Neural cell (in vitro differentiated cells): ENCODE data around the gene EMILIN2.
"Not testable (repeated sequence)": the region's sequence is repeated elsewhere in the genome, so short reads cannot be mapped to it uniquely, and the experiment has no call there.

Experiments
- EP300 ChIP-seq: fragments of 450-650 bp; conservative IDR thresholded peaks from 2 replicates; pipeline ENCODE4 v1.6.1; 2014; ENCODE audit warnings: antibody characterized with exemption, mild to moderate bottlenecking, moderate library complexity; ENCODE audit not compliant: poor library complexity, severe bottlenecking
- EZH2 ChIP-seq: fragments of 200-600, 300-800 bp; shearing (Covaris generic), sonication (generic); IDR thresholded peaks from 2 replicates; pipeline ENCODE4 v1.6.1; 2014; ENCODE audit warnings: antibody characterized with exemption, low read length, borderline replicate concordance, mild to moderate bottlenecking; ENCODE audit not compliant: insufficient read depth, poor library complexity, severe bottlenecking
- MXI1 ChIP-seq: fragments of 450-650 bp; conservative IDR thresholded peaks from 2 replicates; pipeline ENCODE4 v1.6.1; 2014; ENCODE audit warnings: antibody characterized with exemption, mild to moderate bottlenecking; ENCODE audit not compliant: poor library complexity, severe bottlenecking
- RAD21 ChIP-seq: fragments of 450-650 bp; conservative IDR thresholded peaks from 2 replicates; pipeline ENCODE4 v1.6.1; 2014; ENCODE audit warnings: antibody characterized with exemption, mild to moderate bottlenecking, moderate library complexity
- SMC3 ChIP-seq: fragments of 450-650 bp; conservative IDR thresholded peaks from 2 replicates; pipeline ENCODE4 v1.6.1; 2014; ENCODE audit warnings: antibody characterized with exemption, mild to moderate bottlenecking, moderate library complexity; ENCODE audit not compliant: poor library complexity
- TAF1 ChIP-seq: IDR thresholded peaks from 2 replicates; pipeline ENCODE4 v1.6.1; 2012; ENCODE audit warnings: low read depth
- TF ChIP-seq, protein P1 (sequence below): fragments of 450-650 bp; IDR thresholded peaks from 2 replicates; pipeline ENCODE4 v1.5.1; 2014; ENCODE audit warnings: antibody characterized with exemption, mild to moderate bottlenecking, moderate library complexity; ENCODE audit not compliant: poor library complexity, severe bottlenecking

DNA sequence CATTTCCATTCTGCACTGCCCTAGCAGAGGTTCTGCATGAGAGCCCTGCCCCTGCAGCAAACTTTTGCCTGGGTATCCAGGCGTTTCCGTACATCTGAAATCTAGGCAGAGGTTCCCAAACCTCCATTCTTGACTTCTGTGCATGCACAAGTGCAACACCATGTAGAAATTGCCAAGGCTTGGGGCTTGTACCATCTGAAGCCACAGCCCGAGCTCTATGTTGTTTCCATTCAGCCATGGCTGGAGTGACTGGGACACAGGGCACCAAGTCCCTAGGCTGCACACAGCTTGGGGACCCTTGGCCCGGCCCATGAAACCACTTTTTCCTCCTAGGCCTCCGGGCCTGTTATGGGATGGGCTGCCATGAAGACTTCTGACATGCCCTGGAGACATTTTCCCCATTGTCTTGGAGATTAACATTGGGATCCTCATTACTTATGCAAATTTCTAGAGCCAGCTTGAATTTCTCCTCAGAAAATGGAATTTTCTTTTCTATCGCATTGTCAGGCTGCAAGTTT is 37.1 kb upstream of the EMILIN2 start:
- TF ChIP-seq, protein P1, sequence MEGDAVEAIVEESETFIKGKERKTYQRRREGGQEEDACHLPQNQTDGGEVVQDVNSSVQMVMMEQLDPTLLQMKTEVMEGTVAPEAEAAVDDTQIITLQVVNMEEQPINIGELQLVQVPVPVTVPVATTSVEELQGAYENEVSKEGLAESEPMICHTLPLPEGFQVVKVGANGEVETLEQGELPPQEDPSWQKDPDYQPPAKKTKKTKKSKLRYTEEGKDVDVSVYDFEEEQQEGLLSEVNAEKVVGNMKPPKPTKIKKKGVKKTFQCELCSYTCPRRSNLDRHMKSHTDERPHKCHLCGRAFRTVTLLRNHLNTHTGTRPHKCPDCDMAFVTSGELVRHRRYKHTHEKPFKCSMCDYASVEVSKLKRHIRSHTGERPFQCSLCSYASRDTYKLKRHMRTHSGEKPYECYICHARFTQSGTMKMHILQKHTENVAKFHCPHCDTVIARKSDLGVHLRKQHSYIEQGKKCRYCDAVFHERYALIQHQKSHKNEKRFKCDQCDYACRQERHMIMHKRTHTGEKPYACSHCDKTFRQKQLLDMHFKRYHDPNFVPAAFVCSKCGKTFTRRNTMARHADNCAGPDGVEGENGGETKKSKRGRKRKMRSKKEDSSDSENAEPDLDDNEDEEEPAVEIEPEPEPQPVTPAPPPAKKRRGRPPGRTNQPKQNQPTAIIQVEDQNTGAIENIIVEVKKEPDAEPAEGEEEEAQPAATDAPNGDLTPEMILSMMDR: not testable (repeated sequence)
- TF ChIP-seq EZH2, MXI1, TAF1, EP300, SMC3, RAD21: not testable (repeated sequence)
